ENCODE results near the gene SEMA5A. TPM values are rescaled to one million over a fixed set of nuclear protein-coding genes. Genes with fewer than 3 reads are reported as not detected.

Gene SEMA5A
- polyA plus RNA-seq, 1 experiment = 98.4 TPM

DNA sequence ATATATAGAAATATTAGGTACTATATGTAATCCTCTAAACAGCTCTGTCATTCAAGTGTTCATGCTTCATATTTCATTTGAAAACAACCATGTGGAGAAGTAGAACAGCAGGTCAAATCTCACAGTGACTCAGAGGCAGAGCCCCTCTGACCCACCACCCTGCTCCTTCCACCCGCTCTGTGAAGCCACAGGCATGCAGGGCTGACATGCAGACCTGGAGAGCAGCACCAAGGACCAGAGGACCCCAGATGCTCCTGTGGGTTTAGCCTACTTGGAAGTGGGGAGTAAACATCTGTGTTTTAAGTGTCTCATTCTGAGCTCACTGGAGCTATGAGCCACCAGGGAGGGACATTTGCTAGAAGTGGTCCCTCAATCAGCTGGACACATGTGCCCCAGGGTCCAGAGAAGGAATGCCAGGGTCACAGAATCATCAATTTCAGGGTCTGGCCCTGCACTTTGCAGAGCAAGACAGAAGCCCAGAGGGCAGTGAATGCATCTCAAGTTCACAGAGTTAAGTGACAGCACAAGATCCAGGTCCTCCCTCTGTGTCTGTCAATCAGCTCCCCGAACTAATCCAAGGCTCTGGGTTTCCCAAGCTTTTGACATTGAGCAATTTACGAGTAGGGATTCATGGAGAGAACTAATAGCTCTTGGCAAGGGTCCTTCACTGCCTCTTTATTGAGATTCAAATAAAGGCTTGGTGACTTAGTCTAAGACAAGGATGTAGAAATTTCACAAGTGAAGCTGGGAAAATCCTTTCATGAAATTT, 441.1 kb downstream of the SEMA5A start:
- H3K36me3 ChIP-seq (ENCODE audit: control insufficient read depth, insufficient read depth, low read length) = peaks cover 5% of the 10 kb centered on the region
- TF ChIP-seq, protein P1, sequence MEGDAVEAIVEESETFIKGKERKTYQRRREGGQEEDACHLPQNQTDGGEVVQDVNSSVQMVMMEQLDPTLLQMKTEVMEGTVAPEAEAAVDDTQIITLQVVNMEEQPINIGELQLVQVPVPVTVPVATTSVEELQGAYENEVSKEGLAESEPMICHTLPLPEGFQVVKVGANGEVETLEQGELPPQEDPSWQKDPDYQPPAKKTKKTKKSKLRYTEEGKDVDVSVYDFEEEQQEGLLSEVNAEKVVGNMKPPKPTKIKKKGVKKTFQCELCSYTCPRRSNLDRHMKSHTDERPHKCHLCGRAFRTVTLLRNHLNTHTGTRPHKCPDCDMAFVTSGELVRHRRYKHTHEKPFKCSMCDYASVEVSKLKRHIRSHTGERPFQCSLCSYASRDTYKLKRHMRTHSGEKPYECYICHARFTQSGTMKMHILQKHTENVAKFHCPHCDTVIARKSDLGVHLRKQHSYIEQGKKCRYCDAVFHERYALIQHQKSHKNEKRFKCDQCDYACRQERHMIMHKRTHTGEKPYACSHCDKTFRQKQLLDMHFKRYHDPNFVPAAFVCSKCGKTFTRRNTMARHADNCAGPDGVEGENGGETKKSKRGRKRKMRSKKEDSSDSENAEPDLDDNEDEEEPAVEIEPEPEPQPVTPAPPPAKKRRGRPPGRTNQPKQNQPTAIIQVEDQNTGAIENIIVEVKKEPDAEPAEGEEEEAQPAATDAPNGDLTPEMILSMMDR (IDR thresholded peaks at IDR 0.05; ENCODE audit: insufficient read depth, low read depth, low read length) = no peak
- DNase-seq (ENCODE audit: low read depth) = no peak
- no peak overlapping the region for H3K4me3 ChIP-seq (ENCODE audit: low read depth, low read length)
- CTCF ChIA-PET = interaction anchor here (0.7 to 1.4 kb wide), 3 partner anchors 10 to 49 kb away, joined by 3 read pairs; no protein-coding TSS in a partner anchor
- POLR2A ChIA-PET = no interaction called here
- no peaks in the 10 kb centered on the region for H3K27me3 ChIP-seq (ENCODE audit: control insufficient read depth, insufficient read depth, low read length)

DNA sequence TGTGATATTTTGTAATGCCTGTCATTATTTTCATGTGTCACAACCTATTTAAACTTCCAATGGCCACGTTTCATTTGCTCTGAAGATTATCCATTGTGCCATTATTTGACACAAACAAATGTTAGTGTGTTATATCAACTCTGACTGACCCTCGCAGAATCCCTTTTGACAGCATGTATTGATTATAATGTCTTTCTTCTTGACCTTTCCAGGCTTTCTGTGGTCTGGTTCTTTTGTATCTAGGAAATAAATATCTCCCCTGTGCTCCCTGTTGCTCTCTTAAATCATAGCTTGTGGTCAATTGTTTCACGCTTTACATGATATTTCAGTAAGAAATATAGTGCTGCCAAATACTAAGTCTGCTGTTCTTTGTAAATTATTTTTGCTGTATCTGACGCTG, 442.6 kb downstream of the SEMA5A start:
- POLR2A ChIA-PET = no interaction called here
- Histone ChIP-seq H3K27me3 (ENCODE audit: control insufficient read depth, insufficient read depth, low read length) (no peaks in the 10 kb centered on the region), H3K4me3 (ENCODE audit: low read depth, low read length) (no peak overlapping the region), H3K36me3 (ENCODE audit: control insufficient read depth, insufficient read depth, low read length) (peaks cover 5% of the 10 kb centered on the region)
- CTCF ChIA-PET = no interaction called here
- no peak for DNase-seq (ENCODE audit: low read depth)
- TF ChIP-seq, protein P1 (IDR thresholded peaks at IDR 0.05; ENCODE audit: insufficient read depth, low read depth, low read length) = no peak

DNA sequence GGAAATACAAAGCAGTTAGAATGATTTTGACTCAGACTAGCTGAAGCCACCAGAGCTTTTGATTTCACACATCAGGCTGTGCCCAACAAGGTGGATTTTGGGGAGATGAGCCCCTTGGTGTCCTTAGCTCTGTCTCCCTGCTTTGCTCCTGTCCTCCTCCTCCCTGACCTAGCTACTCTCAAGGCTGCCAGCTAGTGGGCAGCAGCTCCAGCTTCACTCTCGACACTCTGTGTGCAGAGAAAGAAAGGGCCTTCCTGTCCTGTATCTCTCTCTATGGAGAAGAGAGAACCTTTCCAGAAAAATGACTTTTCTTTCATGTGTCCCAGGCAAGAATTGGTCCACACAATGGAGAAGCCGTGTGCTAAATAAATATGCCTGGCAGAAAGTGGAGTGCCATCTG, 446.2 kb downstream of the SEMA5A start:
- Histone ChIP-seq H3K27me3 (ENCODE audit: control insufficient read depth, insufficient read depth, low read length) (no peaks in the 10 kb centered on the region), H3K36me3 (ENCODE audit: control insufficient read depth, insufficient read depth, low read length) (no peaks in the 10 kb centered on the region; the same call in 1 of the 2 replicates), H3K4me3 (ENCODE audit: low read depth, low read length) (no peak overlapping the region)
- ChIA-PET POLR2A (no interaction called here), CTCF (interaction anchor here (0.6 kb wide), 1 partner anchor 582 kb away, joined by 3 read pairs; no protein-coding TSS in a partner anchor)
- no peak for DNase-seq (ENCODE audit: low read depth)
- TF ChIP-seq, protein P1 (IDR thresholded peaks at IDR 0.05; ENCODE audit: insufficient read depth, low read depth, low read length) = no peak

DNA sequence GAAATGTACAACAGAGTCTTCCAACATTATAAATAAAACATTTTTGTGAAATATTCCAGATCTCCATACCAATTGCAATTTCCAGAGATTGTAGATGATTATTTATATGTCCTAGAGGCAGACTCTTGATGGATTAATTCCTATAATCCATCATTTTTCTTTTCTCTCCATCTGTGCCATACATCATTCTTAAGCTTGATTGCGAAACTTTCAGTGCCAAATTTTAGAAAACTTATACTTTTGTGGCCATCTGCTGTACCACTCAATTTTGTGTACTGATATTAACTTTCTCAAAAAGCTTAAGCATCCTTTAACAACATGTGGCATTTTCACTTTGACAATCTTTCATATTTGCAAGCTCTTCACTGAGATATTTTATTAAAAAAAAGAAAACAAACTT, 446.9 kb downstream of the SEMA5A start:
- CTCF ChIA-PET = no interaction called here
- POLR2A ChIA-PET = no interaction called here

DNA sequence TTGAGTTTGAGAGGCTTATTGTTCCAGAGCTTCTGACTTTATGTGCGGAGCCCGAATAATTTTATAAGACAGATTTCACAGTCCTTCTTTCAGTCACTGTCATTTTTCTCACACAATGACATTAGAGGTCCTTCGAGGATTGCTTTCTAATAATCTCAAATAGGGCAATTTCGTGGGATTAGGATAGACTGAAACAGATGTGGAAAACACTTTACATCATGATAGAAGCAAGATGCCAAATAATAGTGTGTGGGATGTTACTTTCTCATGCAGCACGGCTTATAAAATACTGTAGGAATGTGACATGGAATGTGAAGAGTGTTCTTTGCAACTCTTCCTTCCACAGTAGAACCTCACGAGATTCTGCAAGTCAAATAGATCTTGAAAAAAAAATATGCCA, 451.3 kb downstream of the SEMA5A start:
- ChIA-PET POLR2A (no interaction called here), CTCF (interaction anchor here (0.6 to 1.2 kb wide), 2 partner anchors 40 to 424 kb away, joined by 3 read pairs; no protein-coding TSS in a partner anchor)
- H3K36me3 ChIP-seq (ENCODE audit: control insufficient read depth, insufficient read depth, low read length) = peaks cover 2% of the 10 kb centered on the region
- no peak overlapping the region for H3K4me3 ChIP-seq (ENCODE audit: low read depth, low read length)
- H3K27me3 ChIP-seq (ENCODE audit: control insufficient read depth, insufficient read depth, low read length) = no peaks in the 10 kb centered on the region
- DNase-seq (ENCODE audit: low read depth) = peak; percentile 81
- TF ChIP-seq, protein P1 (IDR thresholded peaks at IDR 0.05; ENCODE audit: insufficient read depth, low read depth, low read length) = no peak

More for the DNA sequence above, 446.9 kb downstream of the SEMA5A start:
- Histone ChIP-seq H3K4me3 (ENCODE audit: low read depth, low read length) (no peak overlapping the region), H3K36me3 (ENCODE audit: control insufficient read depth, insufficient read depth, low read length) (no peaks in the 10 kb centered on the region; the same call in 1 of the 2 replicates), H3K27me3 (ENCODE audit: control insufficient read depth, insufficient read depth, low read length) (no peaks in the 10 kb centered on the region)
- TF ChIP-seq, protein P1 (IDR thresholded peaks at IDR 0.05; ENCODE audit: insufficient read depth, low read depth, low read length) = no peak
- DNase-seq (ENCODE audit: low read depth) = no peak

Data from BJ (cell line).